A549 (cell line): ENCODE data around the gene BCL2L2. TPM values are rescaled to one million over a fixed set of nuclear protein-coding genes. Genes with fewer than 3 reads are reported as not detected.

Experiments used
- ATAC-seq, 2 experiments: fragments of 200-7000 bp in 1 of 2; fragments of >200 bp in 1 of 2; cut with Nextera tagmentation in 1 of 2; cut with Tn5 transposase in 1 of 2; 3 replicates each; pipeline versions ENCODE4 v1.8.0 to v1.9.1; 2018 to 2020; ENCODE audit warnings: mild to moderate bottlenecking in 1 of 2, moderate library complexity in 1 of 2
- CTCF ChIA-PET: fragments of 300-600 bp; sonication (Branson Sonifier 250); formaldehyde crosslinking; extraction: SDS; loops from one replicate; lab custom pipeline; 2021; ENCODE audit warnings: antibody characterized with exemption, inconsistent platforms; lab: Yijun Ruan, JAX
- POLR2A ChIA-PET: fragments of 350-600 bp; formaldehyde crosslinking; extraction: SDS; loops from one replicate; lab custom pipeline; 2021; ENCODE audit warnings: antibody characterized with exemption, inconsistent platforms; lab: Yijun Ruan, JAX
- DNase-seq, 2 experiments: peaks; one replicate each; pipeline versions ENCODE4 v3.0.0 to v3.0.0-alpha.2; 2011 to 2016; ENCODE audit warnings: low read depth in 1 of 2, low spot score in 1 of 2
- FAIRE-seq: peaks from 2 replicates; lab custom pipeline; 2011; peaks lifted over from hg19 to GRCh38; lab: Jason Lieb, UNC
- H3K27ac ChIP-seq, 2 experiments: fragments of >200 bp; sonication (Bioruptor Twin); formaldehyde crosslinking; 3 replicates each; pipeline ENCODE4 v1.5.1; 2016 to 2017
- H3K4me1 ChIP-seq: fragments of >200 bp; sonication (Bioruptor Twin); formaldehyde crosslinking; 3 replicates; pipeline ENCODE4 v1.6.1; 2016
- H3K4me2 ChIP-seq: fragments of >200 bp; sonication (Bioruptor Twin); formaldehyde crosslinking; 3 replicates; pipeline ENCODE4 v1.6.1; 2016
- H3K4me3 ChIP-seq: fragments of >200 bp; sonication (Bioruptor Twin); formaldehyde crosslinking; 3 replicates; pipeline ENCODE4 v1.5.1; 2016
- H3K9me3 ChIP-seq: fragments of >200 bp; sonication (Bioruptor Twin); formaldehyde crosslinking; 3 replicates; pipeline ENCODE4 v1.6.1; 2016
- CTCF ChIP-seq: fragments of >200 bp; sonication (Bioruptor Twin); formaldehyde crosslinking; IDR thresholded peaks from 3 replicates; pipeline ENCODE4 v1.5.1; 2016
- E2F6 ChIP-seq: IDR thresholded peaks from 2 replicates; pipeline ENCODE4 v1.6.1; 2012; ENCODE audit warnings: low read depth, borderline replicate concordance
- EHMT2 ChIP-seq: fragments of 200-600 bp; sonication (generic); IDR thresholded peaks from 2 replicates; pipeline ENCODE4 v1.6.1; 2016; ENCODE audit warnings: antibody characterized with exemption, low read depth, mild to moderate bottlenecking, moderate library complexity
- ESRRA ChIP-seq: fragments of 150-350 bp; IDR thresholded peaks from 2 replicates; pipeline ENCODE4 v1.6.1; 2014; ENCODE audit warnings: mild to moderate bottlenecking, low read length, borderline replicate concordance
- FOSB ChIP-seq: fragments of 250-450 bp; sonication (Bioruptor Pico); IDR thresholded peaks from 2 replicates; pipeline ENCODE4 v1.5.0; 2020; ENCODE audit warnings: mild to moderate bottlenecking, moderate library complexity
- FOSL2 ChIP-seq, 2 experiments: fragments of 450-650 bp in 1 of 2; fragments of >200 bp in 1 of 2; sonication (Bioruptor Twin) in 1 of 2; formaldehyde crosslinking; IDR thresholded peaks; 2 replicates each; pipeline versions ENCODE4 v1.5.0 to v1.6.1; 2016 to 2020; ENCODE audit warnings: mild to moderate bottlenecking in 1 of 2, moderate library complexity in 1 of 2
- HDAC2 ChIP-seq: fragments of 200-600 bp; sonication (generic); IDR thresholded peaks from 2 replicates; pipeline ENCODE4 v1.6.1; 2016
- HMGXB4 ChIP-seq: fragments of 250-450 bp; sonication (Bioruptor Pico); IDR thresholded peaks from 2 replicates; pipeline ENCODE4 v1.5.0; 2021; ENCODE audit warnings: mild to moderate bottlenecking, moderate library complexity, borderline replicate concordance
- HOXB5 ChIP-seq: fragments of 250-450 bp; sonication (Bioruptor Pico); IDR thresholded peaks from 2 replicates; pipeline ENCODE4 v1.5.0; 2020; ENCODE audit warnings: mild to moderate bottlenecking, moderate library complexity
- JUN ChIP-seq, 2 experiments: fragments of >200 bp; sonication (Bioruptor Twin); formaldehyde crosslinking; IDR thresholded peaks; 2 replicates in 1 of 2; 3 replicates in 1 of 2; pipeline ENCODE4 v1.6.1; 2016 to 2017
- JUNB ChIP-seq: fragments of >200 bp; sonication (Bioruptor Twin); formaldehyde crosslinking; IDR thresholded peaks from 2 replicates; pipeline ENCODE4 v1.6.1; 2016
- KDM5A ChIP-seq: fragments of 200-600 bp; sonication (generic); IDR thresholded peaks from 2 replicates; pipeline ENCODE4 v1.6.1; 2016; ENCODE audit warnings: antibody characterized with exemption, mild to moderate bottlenecking
- MAX ChIP-seq: IDR thresholded peaks from 2 replicates; pipeline ENCODE4 v1.6.1; 2012
- MAZ ChIP-seq: fragments of 150-350 bp; IDR thresholded peaks from 2 replicates; pipeline ENCODE4 v1.6.1; 2014; ENCODE audit warnings: antibody characterized with exemption, low read depth, low read length, borderline replicate concordance
- MYC ChIP-seq: IDR thresholded peaks from 2 replicates; pipeline ENCODE4 v1.6.1; 2012; ENCODE audit warnings: mild to moderate bottlenecking, inconsistent platforms, low read length, improper control_type of control experiment, borderline replicate concordance
- NPAS2 ChIP-seq: fragments of 250-450 bp; sonication (Bioruptor Pico); IDR thresholded peaks from 2 replicates; pipeline ENCODE4 v1.8.0; 2022; ENCODE audit warnings: mild to moderate bottlenecking, moderate library complexity, borderline replicate concordance
- POLR2AphosphoS2 ChIP-seq: conservative IDR thresholded peaks from 2 replicates; pipeline ENCODE4 v1.6.1; 2012; ENCODE audit warnings: low read length, improper control_type of control experiment, inconsistent platforms
- RAD21 ChIP-seq, 2 experiments: fragments of >200 bp in 1 of 2; sonication (Bioruptor Twin) in 1 of 2; formaldehyde crosslinking in 1 of 2; IDR thresholded peaks in 1 of 2; conservative IDR thresholded peaks in 1 of 2; 2 replicates in 1 of 2; 3 replicates in 1 of 2; pipeline ENCODE4 v1.6.1; 2012 to 2018; ENCODE audit warnings: inconsistent platforms in 1 of 2
- SMC3 ChIP-seq: fragments of >200 bp; sonication (Bioruptor Twin); formaldehyde crosslinking; IDR thresholded peaks from 3 replicates; pipeline ENCODE4 v1.6.1; 2018; ENCODE audit warnings: inconsistent platforms
- WGBS: methylation state at CpG from one replicate; pipeline ENCODE4 v1.1.6; 2017; ENCODE audit errors: missing lambda C conversion rate; 5-methylcytosine and 5-hydroxymethylcytosine counted together
- polyA plus RNA-seq, 4 experiments: library from polyadenylated mRNA; depleted of rRNA in 3 of 4; stranded (reverse); fragments of >200 nt; fragmentation: RNase III in 1 of 4; extraction: RNeasy Plus Mini Kit Qiagen cat#74134 plus additional on column Dnase treatment in 1 of 4; gene quantifications; 2 replicates in 3 of 4; 3 replicates in 1 of 4; pipeline ENCODE4 v1.2.3, GENCODE V29; 2011 to 2017

The BCL2L2 gene
- polyA plus RNA-seq, 2 of the 4 experiments (the other 2 are of a cell fraction), result 17.8 to 25.4 TPM

- CTCF ChIA-PET, result interaction anchor here (0.8 to 14.7 kb wide), 20 partner anchors 10 to 233 kb away, joined by 3 to 186 read pairs (median 4); partner anchors contain the start of genes BCL2L2, CMTM5 and SLC22A17
- Histone ChIP-seq H3K27ac (no peak overlapping the region), H3K4me1 (peaks cover 10% of the 10 kb centered on the region), H3K4me3 (no peak overlapping the region), H3K9me3 (no peaks in the 10 kb centered on the region), H3K4me2 (no peak overlapping the region)
- POLR2A ChIA-PET, result no interaction called here
- DNase-seq, result peak; percentile 79 to 85
- FAIRE-seq, result no peak
- TF ChIP-seq SMC3 (peak; percentile 80), ESRRA (no peak), E2F6 (no peak), JUNB (no peak), JUN (IDR thresholded peaks at IDR 0.05) (no peak), MYC (no peak), MAZ (no peak), EHMT2 (no peak), FOSL2 (IDR thresholded peaks at IDR 0.05) (no peak), FOSL2 (CRISPR knock-in tag; IDR thresholded peaks at IDR 0.05) (peak; percentile 36; the same call in 1 of the 2 replicates), RAD21 (conservative IDR thresholded peaks at IDR 0.05 in 1 of 2, IDR thresholded peaks at IDR 0.05 in 1 of 2) (peak; percentile 78 to 89), CTCF (peak; percentile 91), MAX (no peak), HMGXB4 (CRISPR knock-in tag) (no peak), HOXB5 (no peak), KDM5A (no peak)
- WGBS, result 32% methylated on average over 4 of the region's 4 CpGs
- peak; percentile 82 to 84 for ATAC-seq
Measured at GRCh38 chr14:23327947-23328744, 21.5 kb downstream of the BCL2L2 start.

- Histone ChIP-seq H3K4me3 (no peak overlapping the region), H3K27ac (no peak overlapping the region), H3K9me3 (peaks cover 24% of the 10 kb centered on the region), H3K4me1 (no peaks in the 10 kb centered on the region), H3K4me2 (no peak overlapping the region)
- FAIRE-seq, result no peak
- no peak for TF ChIP-seq NPAS2 (CRISPR knock-in tag)
- no peak for TF ChIP-seq HDAC2
- TF ChIP-seq FOSB (CRISPR knock-in tag), result no peak
- no peak for TF ChIP-seq POLR2AphosphoS2
- no peak for ATAC-seq
- POLR2A ChIA-PET, result interaction anchor here (1.3 kb wide), 1 partner anchor 15 kb away, joined by 3 read pairs; the partner anchor contains the start of gene PABPN1
- WGBS, result 45% methylated on average over 5 of the region's 5 CpGs
- DNase-seq, result no peak
- CTCF ChIA-PET, result interaction anchor here (1.2 to 14.7 kb wide), 4 partner anchors 9 to 44 kb away, joined by 3 to 186 read pairs (median 8); partner anchors contain the start of gene CMTM5
Measured at GRCh38 chr14:23335623-23336022, 29.0 kb downstream of the BCL2L2 start.
